HG03025 (cell line): Measurements from ENCODE around the gene SLC25A47.
A peak's percentile ranks its signal among the peaks of the same experiment; 100 is the strongest.
"Not testable (repeated sequence)": the region's sequence is repeated elsewhere in the genome, so short reads cannot be mapped to it uniquely, and the experiment has no call there.

Experiments used
- ATAC-seq: cut with Tn5 transposase; IDR thresholded peaks from one replicate; pipeline ENCODE4 v1.9.1; 2021; ENCODE audit warnings: mild to moderate bottlenecking, moderate library complexity; ENCODE audit not compliant: unreplicated experiment, low FRiP score

Gene SLC25A47, protein sequence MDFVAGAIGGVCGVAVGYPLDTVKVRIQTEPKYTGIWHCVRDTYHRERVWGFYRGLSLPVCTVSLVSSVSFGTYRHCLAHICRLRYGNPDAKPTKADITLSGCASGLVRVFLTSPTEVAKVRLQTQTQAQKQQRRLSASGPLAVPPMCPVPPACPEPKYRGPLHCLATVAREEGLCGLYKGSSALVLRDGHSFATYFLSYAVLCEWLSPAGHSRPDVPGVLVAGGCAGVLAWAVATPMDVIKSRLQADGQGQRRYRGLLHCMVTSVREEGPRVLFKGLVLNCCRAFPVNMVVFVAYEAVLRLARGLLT

DNA sequence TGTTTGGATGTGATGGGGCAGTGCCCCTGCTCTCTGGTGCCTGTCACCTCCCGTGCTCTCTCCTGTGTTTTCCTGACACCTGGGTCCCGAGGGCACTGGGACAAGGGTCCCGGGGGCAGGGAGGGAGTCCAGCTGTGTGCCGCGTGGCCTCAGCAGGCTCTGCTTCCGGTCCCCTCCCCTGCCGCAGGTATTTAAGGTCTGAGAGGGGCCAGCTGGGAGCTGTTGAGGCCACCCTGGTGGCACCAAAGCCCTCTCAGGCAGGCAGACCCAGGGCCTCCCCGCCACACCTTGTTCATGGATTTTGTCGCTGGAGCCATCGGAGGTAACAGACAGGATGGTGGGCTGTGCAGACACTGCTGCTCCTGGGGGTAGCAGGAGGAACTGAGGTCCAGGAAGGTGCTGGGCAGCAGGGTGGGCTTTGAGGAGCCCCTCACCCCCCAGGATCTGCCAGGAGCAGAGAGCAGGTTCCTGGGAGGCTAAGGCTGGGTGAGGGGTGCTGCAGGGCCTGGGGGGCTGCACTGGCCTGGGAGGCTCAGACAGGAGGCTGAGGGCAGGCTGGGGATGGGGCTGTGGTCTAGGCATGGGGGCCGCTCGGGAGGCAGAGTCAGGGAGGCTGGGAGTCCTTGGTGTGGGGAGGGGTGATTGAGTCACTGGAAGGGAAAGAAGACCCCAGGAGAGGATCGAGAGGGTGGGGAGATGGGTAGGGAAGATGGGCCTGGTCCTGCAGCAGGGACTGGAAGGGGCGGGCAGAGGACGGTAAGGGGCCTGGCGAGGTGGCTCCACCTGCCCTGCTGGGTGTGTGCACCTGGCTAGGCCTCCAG, at the start of gene SLC25A47:
Gene SLC25A47, plus strand, starts transcription at position 219 of the 821 bp plus-strand sequence. Its CDS starts 76 bp downstream, at position 295.
- ATAC-seq, result no peak

DNA sequence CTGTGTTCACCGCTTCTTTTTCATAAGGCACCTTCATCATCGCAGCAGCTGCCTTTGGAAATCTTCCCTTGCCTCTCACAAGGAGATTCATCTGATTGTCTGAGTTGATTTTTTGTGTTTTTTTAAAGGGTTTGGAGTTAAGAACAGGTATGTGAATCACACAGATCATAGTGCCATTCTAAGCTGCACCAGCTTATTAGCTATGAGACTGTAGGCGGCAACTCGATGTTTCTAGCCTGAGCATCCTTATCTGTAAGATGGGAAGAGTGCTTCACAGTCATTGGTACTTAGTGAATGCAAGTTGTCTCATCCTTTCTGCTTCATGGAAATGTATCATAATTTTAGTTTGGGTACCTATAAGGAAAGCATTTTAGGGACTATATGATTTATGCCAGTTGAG, 48.9 kb upstream of the SLC25A47 start:
- ATAC-seq, result no peak

DNA sequence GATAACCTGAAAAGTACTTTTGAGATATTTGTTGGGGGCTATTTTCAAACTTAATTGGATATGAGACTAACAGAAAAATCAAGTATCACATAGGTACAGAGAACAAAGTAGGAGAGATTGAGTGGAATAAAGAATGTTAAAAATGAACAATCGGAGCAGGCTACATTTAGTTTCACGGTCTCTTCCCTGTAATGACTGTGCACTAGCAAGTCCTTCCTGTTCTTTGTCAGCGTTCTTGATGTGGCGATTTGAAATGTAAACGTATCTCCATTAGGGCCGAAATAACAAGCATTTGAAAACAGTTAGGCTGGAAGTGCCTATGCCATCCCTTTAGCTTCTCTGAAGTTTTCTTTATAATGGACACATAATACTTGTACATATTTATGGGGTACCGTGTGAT, 47.9 kb upstream of the SLC25A47 start:
- no peak for ATAC-seq

DNA sequence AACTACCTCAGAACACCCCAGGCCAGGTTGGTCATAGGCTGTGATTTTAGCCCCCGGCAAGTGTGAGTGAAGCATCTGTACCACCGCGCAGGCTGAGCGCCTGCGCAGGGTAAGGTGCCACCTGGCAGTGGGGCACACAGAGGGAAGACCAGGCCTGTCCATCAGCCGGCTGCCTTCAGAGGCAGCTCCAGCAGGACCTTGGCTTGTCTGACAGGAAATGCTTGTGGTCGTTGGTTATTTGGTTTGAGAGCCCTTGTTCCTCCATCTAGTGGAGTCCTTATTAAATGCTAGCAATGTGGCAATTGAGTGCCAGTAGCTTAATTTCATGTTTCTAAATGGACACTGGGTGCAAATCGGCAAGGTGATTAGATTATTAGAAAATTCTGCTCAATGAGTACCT, 44.4 kb upstream of the SLC25A47 start:
- no peak for ATAC-seq

DNA sequence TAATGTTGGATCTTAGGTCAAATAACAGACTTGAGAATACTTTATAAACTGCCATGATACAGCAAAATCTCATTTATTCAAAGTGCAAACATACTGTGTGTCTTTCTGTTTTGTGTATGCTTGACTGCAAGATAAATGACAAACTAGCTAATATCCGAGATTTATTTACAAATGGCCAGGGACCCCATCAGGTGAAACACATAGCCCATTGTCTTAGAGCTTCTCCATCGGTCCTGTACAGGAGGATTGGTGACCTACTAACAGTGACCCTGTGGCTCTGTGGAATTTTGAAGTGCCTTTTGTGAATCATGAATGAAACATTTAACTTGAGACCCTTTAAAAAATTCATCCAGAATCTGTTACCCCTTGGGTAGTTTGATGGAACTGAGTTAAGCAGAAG, 44.0 kb upstream of the SLC25A47 start:
- no peak for ATAC-seq

DNA sequence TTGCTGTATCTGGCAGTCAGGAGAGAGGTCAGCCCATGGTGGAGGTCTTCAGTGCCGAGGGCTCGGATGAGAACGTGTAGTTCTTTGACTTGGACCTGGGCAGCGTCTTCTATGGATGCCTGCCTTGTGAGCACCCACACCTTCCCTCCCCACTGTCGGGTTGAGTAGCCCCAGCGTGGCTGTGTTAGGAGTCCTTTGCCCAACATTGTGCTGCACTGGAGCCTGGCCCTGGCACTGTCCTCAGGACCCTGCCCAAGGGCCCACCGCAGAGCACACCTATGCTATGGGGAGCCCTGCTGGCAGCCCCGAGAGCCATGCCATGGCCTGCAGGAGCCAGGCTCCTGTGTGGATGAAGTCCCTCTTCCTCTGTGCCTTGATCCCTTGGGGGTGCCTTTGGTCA, 43.6 kb upstream of the SLC25A47 start:
- ATAC-seq, result no peak

DNA sequence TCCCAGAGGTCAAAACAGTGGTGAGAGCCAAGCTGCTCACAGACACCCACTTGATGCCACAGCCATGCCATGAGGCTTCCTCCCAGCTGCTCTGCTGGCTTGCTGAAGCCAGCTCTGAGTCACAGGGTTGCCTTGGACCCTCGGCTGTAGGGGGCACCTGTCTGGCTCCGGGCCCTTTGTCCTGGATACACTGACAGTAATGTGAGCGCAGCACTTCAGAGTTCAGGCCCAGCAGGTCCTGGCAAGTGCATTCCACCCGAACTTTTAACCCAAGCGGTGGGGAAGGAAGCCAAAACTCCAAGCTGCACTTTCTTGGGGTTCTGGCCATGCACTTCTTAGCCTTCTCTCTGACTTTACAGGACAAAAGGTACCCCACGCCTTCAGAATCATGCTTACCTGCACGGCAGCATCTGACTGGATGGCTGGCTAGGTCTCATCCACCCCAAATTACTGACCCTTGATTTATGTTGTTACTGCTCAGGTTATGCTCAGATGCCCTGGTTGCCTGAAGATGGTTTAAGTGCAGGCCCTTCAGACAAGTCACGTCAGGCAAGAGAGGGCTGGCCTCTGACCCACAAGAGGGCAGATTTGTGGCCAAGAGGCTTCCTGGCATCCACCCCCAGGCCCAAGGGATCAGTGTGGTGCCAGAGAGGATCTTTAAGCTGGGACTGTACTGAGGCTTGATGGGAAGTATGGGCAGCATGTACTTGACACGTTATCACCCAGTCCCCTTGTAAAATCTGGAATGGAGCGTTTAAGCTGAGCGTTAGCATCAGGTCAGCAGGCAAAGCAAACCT, 41.7 kb upstream of the SLC25A47 start:
- no peak for ATAC-seq

DNA sequence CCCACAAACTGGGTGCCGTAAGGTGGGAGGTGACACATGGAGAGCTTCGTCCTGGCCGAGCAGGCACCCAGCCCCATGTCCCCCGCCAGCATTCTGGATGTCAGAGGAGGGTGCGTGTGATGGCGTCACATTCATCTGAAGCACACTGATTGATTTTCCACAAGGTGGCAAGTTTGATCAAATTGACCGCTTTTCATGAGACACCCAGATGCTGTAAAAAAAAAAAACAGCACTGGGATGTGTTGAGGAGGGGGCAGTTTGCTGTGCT, 41.1 kb upstream of the SLC25A47 start:
- ATAC-seq, result no peak

DNA sequence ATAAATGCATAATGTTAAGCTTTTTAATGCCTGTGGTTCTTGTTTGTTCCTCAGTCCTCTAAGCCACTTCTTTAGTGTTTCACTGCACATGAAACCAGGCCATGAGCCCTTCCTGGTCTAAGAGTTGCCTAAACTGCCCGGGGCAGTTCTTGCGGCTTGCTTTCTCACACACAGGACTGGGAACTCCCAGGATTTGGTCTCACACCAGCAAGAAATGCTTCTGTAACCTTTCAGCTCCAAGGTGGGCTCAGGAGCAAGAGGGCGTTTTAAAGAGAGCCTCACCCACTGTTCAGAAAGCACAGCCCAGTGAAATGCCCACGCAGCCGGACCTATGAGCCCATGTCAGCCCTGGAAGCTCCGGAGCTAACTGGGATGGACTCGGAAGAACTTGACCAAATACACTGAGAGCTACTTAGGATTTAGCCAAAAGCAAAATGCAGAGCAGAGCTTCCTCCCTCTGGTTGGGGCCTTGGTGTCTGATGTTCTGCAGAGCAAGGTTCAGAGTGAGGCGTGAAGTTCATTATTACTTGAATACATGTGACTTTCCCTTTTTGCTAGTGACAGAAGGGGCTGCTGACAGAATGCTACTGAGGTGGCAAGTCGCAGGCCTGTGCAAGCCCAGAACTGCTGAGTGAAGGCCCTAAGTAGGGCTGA, 40.2 kb upstream of the SLC25A47 start:
- ATAC-seq, result no peak

DNA sequence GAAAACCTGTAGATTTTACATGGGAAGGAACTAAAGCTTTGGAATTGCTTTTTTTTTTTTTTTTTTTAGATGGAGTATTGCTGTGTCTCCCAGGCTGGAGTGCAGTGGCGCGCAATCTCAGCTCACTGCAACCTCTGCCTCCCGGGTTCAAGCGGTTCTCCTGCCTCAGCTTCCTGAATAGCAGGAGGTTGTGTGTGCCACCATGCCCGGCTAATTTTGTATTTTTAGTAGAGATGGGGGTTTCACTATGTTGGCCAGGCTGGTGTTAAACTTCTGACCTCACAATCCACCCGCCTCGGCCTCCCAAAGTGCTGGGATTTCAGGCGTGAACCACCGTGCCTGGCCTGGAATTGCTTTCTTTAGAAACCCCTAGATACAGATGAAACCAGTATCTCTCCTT, 39.7 kb upstream of the SLC25A47 start:
- not testable (repeated sequence) for ATAC-seq

DNA sequence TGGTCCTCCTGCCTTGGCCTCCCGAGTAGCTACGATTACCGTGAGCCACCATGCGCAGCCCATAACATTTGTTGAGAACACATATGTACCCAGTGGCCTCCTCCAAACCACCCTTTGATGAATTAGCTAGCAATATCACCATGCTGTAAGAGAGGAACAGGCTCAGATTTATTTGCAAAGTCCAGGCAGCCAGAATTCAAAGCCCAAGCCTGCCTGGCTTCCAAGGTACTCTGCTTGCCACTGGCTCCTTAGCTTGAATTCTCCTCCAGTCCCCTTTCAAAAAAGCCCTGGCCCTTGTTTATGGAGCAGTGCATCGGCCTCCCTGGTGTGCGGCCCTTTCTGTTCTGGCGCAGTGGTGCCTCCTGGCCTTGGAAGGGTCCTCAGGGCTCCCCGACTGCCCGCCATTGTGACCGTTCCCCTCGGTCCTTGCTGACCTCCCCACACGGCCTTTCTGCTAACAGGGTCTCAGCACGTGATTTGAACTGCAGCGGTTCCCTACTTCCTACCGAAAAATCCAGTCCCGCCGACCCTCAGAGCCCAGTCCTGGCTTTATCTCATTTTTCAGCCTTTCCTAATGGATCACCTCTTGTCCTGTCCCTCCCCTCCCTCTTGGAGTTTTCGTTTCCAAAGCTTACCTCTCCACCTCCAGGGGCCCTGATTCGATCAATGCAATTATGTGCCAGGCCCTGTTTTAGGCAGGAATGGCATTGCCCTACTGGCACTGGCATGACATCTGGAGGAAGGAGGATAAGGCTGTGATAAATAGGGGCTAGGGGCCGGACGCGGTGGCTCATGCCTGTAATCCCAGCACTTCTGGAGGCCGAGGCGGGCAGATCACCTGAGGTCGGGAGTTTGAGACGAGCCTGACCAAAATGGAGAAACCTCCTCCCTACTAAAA, 38.9 kb upstream of the SLC25A47 start:
- ATAC-seq, result no peak

DNA sequence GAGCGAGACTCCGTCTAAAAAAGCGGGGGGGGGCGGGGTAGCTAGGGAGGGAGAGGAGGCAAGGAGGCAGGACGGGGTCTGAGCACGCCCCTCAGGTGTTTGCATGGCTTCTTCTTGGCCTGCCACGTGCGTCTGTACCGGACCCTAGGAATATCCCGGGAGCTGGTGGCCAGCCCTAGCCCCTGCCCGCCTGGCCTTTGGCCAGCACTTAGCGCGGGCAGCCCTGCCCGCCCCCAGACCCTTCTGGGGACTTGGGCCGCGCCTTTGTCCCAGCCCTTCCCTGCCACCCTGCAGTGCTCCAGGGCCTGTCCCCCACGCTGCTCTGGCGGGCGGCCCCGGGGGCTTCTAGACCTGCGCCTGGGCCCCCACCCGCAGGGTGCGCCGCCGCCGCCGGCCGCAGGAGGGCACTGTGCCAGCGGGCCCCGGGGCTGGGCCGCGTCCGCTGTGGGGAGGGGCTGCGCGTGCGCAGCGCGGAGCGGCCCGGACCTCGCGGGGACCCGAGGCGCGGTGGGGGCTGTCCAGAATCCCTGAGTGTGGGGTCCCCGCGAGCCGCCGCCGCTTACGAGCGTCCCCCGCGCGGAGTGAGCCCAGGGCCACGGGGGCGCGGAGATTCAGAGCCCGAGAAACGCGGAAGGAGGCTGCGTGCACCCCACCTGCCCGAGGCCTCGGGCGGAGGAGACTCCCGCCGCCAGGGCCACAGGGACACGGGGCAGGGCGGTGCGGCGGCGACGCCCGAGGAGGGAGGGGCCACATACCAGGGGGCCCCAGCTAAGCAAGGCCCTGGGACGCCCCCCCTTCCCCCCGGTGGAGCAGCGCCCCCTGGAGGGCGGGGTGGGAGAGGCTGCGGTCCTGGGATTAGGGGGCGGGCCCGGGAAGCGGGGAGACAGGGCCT, 37.9 kb upstream of the SLC25A47 start:
- ATAC-seq, result peak; percentile 84

DNA sequence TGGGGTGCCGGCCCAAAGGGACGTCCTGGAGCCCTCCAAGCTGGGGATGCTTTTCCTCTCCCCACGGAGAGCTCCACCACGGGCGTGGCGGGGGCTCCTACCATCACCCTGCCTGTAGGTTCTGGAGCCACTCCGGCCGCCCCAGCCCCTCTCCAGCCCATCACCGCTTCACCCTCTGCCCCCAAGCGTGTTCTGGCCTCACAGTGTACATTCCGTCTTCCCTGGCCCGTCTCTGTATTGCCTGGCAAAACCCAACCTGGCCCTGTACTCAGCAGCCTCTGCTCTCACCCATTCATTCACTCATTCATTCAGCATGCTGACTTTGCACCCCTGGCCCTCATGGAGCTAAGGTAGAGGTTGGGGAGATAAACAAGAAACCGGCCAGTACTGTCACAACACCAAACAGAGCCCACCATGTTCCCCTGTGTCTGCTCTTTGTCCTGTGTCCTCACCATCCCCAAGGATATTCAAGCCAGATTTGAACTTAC, 37.2 kb upstream of the SLC25A47 start:
- no peak for ATAC-seq

DNA sequence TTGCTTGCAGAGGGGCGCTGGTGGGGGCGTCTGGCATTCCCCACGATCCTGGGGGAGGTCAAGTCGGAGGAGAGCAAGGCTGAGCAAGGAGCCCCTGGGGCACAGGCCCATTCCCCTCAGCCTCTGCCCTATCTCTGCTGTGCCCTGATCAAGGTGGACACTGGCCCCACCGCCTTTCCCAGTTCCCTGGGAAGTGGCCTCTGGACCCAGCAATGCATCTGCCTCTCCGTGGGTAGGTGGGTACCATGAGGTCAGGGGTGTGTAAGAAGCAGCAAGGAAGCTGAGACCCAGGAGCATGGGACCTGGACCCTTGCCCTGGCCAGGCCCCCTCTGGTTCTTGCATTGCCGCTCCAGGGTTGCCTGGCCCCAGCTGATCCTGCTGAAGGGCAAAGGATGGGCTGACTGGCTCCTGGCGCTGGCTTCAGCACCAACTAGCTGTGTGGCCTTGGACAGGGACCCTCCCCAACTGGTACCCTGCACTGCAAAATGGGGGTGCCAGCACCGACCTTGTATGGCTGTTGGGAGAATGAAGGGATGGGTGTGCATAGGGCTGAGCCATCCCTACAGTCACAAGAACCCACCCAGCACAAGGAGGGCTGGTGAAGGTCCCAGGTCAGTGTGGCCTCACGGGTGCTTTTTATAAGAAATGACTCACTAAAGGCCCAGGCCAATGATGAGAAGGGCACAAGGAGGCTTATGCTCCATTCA, 36.5 kb upstream of the SLC25A47 start:
- ATAC-seq, result no peak

DNA sequence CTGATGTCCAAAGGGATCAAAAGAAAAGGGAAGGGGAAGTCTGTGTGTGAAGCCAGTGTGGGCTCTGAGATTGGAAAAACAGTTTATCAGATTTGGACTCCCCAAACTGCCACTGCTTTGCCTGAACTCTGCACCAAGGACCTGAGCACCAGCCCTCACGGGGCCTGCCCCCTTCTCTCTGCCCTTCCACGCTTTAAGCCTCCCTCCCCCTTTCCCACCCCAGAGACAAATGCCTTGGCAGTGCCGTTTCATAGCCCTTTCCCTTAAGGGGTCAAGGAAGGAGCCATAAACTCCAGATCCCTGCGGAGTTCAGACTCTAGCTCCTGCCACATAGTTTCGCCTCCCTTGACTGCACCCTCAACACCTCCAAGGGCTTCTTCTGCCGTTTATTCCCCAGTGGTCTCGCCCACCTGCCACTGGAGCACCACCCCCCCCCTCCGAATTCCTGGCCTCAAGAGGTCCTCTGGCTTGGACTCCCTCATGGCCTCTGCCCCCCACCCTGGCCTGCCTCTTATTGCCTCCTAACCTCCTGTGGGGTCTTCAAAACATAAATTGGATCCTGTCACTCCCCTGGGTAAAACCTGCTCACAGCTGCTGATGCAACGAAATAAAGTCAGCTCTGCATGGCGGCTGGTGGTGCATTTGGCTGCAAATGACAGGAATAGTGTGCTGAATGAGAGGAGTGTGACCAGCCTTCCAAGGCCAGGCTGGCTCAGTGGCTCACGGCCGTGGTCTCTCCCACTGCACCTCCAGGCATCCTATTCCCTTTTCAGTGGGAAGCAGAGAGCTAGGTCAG, 35.7 kb upstream of the SLC25A47 start:
- ATAC-seq, result no peak

DNA sequence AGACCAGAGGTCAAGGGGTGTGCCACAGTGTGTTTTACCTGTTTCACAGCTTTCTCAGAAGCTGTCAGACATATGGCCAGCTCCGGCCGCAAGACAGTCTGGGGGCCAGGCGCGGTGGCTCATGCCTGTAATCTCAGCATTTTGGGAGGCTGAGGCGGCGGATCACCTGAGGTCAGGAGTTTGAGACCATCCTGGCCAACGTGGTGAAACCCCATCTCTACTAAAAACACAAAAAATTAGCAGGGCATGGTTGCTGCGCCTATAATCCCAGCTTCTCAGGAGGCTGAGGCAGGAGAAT, 35.2 kb upstream of the SLC25A47 start:
- not testable (repeated sequence) for ATAC-seq

DNA sequence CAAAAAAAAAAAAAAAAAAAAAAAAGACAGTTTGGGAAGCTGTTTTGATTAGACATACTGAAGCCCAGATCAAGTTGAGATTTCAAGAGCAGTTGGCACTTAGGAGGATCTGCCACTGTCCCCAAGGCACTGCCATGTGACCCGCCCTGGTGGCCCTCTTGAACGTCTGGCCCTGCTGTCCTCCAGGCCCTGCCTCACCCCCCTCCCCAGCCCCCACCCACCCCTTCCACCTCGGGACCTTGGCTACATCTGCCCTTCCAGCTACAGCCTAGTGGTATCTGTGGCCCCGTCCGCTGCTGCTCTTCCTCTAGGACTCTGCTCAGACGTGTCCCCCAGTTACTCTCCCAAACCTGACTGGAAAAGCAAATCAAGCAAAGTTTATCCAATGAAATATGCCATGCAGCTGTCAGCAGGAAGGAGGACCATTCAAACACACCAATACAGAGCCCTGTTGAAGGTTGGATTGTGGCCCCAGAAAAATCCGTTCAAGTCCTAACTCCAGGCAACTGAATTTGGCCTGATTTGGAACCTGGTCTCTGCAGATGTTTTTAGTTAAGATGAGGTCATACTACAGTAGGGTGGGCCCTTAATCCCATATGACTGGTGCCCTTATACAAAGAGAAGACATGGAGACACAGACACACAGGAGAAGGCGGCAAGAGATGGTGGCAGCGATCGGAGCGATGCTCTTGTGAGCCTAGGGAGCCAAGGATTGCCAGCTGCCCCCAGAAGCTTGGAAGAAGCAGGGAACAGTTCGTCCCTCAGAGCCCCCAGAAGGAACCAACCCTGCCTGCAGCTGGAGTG, 34.6 kb upstream of the SLC25A47 start:
- ATAC-seq, result no peak
